Choroid plexus epithelial cell (primary cell): ENCODE measurements around the gene FFAR1.
"Not testable (repeated sequence)": the region's sequence is repeated elsewhere in the genome, so short reads cannot be mapped to it uniquely, and the experiment has no call there.

ENCODE experiments used
- DNase-seq: peaks from one replicate; pipeline ENCODE4 v3.0.0-alpha.2; 2010; ENCODE audit warnings: low read depth
- H3K4me3 ChIP-seq: 2 replicates; pipeline ENCODE4 v1.5.1; 2011; ENCODE audit warnings: low read depth, mild to moderate bottlenecking, control low read depth, low read length, moderate library complexity
- TF ChIP-seq, protein P1 (sequence below): conservative IDR thresholded peaks from 2 replicates; pipeline ENCODE4 v1.5.1; 2011; ENCODE audit warnings: low read depth, mild to moderate bottlenecking, control low read depth, inconsistent platforms, low read length, moderate library complexity

Gene FFAR1

DNA sequence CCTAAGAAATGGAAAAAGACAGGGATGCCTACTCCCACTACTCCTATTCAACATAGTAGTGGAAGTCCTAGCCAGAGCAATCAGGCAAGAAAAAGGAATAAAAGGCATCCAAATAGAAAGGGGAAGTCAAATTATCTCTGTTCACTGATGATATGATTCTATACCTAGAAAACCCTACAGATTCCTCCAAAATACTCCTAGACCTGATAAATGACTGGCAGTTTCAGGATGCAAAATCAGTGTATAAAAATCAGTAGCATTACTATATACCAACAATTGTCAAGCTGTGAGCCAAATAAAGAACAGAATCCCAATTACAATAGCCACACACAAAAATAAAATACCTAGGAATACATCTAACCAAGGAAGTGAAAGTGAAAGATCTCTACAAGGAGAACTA, 21.8 kb downstream of the FFAR1 start:
- no peak for DNase-seq
- no peak overlapping the region for H3K4me3 ChIP-seq
- TF ChIP-seq, protein P1, sequence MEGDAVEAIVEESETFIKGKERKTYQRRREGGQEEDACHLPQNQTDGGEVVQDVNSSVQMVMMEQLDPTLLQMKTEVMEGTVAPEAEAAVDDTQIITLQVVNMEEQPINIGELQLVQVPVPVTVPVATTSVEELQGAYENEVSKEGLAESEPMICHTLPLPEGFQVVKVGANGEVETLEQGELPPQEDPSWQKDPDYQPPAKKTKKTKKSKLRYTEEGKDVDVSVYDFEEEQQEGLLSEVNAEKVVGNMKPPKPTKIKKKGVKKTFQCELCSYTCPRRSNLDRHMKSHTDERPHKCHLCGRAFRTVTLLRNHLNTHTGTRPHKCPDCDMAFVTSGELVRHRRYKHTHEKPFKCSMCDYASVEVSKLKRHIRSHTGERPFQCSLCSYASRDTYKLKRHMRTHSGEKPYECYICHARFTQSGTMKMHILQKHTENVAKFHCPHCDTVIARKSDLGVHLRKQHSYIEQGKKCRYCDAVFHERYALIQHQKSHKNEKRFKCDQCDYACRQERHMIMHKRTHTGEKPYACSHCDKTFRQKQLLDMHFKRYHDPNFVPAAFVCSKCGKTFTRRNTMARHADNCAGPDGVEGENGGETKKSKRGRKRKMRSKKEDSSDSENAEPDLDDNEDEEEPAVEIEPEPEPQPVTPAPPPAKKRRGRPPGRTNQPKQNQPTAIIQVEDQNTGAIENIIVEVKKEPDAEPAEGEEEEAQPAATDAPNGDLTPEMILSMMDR = no peak

DNA sequence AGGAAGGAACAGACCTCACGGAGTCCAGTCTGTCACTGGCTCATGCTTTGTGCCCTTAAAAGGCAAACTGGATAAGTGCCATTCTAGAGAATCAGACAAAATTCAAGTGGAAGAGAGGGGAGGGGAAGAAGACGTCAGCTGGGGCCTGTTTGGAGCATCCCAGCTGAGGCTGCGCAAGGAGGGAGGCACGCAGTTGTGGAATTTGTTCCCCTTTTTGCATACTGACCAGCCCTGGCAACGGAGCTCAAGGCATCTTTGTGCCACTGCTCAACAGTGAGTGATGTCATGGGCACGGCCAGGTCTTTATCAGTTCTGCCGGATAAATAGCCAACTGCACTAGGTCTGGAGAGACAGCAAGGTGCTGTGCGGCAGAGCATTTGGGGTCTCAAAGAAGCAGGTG, 23.0 kb downstream of the FFAR1 start, which contains the start of gene GPR42:
Gene GPR42 (plus strand): TSS at position 347 of the 400 bp plus-strand sequence. CDS start 292 bp downstream, outside the sequence.
- TF ChIP-seq, protein P1 = no peak
- DNase-seq = no peak
- no peak within 1 kb of the TSS for H3K4me3 ChIP-seq

DNA sequence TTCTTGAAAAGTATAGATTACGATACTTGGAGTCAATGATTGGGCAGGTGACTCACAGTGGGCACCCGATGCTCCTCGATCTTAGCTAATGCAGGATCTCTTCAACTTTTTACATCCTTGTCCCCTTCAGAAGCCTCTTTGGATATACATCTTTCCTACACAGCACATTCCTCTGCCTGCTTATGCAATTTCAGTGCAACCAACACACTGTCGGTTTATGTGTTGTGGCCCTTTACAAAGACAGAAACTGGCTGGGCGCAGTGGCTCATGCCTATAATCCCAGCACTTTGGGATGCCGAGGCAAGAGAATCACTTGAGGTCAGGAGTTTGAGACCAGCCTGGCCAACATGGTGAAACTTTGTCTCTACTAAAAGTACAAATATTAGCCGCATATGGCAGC, 25.8 kb downstream of the FFAR1 start:
- TF ChIP-seq, protein P1 = no peak
- H3K4me3 ChIP-seq = no peak overlapping the region
- DNase-seq = no peak

DNA sequence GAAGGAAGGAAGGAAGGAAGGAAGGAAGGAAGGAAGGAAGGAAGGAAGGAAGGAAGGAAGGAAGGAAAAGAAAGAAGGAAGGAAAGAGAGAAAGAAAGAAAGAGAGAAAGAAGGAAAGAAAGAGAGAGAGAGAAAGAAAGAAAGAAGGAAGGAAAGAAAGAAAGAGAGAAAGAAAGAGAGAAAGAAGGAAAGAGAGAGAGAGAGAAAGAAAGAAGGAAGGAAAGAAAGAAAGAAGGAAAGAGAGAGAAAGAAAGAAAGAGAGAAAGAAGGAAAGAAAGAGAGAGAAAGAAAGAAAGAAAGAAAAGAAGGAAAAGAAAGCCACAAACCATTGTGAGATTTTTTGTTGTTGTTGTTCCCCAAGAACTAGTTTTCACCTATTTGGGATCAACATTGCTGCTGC, 26.3 kb downstream of the FFAR1 start:
- not testable (repeated sequence) for H3K4me3 ChIP-seq, DNase-seq

DNA sequence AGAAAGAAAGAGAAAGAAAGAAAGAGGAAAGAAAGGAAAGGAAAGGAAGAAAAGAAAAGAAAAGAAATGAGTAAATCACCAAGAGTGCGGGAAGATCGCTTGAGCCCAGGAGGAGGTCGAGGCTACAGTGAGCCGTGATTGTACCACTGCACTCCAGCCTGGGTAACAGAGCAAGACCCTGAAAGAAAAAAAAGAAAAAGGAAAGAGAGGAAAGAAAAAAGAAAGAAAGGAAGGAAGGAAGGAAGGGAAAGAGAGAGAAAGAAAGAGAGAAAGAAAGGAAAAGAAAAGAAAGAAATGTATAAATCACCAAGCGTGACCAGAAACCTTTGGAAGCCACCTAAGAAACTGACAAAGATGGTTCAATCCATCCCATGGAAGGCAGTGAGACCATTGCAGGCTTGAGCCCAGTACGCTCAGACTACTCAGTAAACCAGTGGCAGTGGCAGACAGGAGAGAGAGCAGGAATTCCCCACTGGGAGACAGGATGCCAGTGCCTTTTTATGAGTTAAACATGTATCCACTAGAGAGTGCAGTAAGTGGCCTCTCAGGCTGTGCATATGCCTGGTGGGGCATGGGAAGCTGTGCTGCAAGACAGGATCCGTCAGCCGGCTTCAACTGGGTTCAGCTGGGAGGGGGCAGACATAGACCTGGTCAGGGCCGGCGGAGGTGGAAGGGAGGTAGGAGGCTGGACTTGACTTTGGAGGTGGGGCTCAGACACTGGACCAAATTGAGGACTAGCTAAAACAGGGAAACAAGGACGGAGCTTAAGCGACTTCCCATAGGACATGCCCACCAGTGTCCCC, 28.0 kb downstream of the FFAR1 start:
- H3K4me3 ChIP-seq = no peak overlapping the region
- no peak for DNase-seq
- TF ChIP-seq, protein P1 = no peak

DNA sequence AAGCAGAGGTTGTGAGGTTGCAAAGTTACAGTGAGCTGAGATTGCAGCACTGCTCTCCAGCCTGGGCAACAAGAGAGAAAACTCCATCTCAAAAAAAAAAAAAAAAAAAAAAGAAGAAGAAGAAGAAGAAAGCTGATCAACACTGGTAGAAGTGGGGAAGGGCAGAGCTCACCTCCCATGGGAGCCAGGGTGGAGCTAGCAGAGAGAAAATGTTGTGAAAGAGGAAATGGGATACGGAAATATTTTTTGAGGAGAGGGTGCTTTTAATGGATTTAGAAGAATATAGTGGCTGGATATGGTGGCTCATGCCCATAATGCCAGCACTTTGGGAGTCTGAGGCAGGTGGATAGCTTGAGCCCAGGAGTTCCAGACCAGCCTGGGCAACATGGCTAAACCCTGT, 30.0 kb downstream of the FFAR1 start:
- no peak overlapping the region for H3K4me3 ChIP-seq
- TF ChIP-seq, protein P1 = no peak
- no peak for DNase-seq

DNA sequence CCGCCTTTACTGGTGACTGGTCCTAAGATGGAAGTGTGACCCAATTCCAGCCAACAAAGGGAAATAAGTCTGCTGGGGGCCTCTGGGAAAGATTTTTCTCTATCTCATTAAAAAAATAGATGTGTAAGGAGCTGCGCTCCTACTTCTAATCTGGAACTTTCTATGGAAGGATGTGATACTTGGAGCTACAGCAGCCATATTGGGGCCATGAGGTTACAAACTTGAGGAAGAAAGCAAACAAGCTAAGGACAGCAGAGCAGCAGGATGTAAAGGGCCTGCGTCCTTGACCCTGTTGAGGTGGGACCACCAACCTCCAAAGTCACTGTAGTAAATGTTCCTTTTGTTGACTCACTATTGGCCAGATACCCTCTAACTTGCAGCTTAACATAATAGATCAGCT, 30.7 kb downstream of the FFAR1 start:
- TF ChIP-seq, protein P1 = no peak
- no peak overlapping the region for H3K4me3 ChIP-seq
- DNase-seq = no peak

DNA sequence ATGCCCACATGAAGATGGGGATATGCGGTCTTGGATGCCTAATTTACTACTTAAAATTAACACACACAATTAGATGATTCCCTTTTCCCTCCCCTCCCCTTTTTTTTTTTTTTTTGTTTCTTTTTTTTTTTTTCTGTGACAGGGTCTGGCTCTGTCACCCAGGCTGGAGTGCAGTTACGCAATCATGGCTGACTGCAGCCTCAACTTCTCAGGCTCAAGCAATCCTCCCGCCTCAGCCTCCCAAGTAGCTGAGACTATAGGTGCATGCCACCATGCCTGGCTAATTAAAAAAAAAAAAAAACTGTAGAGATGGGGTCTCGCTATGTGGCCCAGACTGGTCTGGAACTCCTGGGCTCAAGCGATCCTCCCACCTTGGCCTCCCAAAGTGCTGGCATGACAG, 31.8 kb downstream of the FFAR1 start:
- not testable (repeated sequence) for DNase-seq, H3K4me3 ChIP-seq
